Measurements from ENCODE around the gene TUFM. TPM values are rescaled to one million over a fixed set of nuclear protein-coding genes. Genes with fewer than 3 reads are reported as not detected.

The TUFM gene
- total RNA-seq, 1 donor from 2014 or later, result 92.5 TPM

DNA sequence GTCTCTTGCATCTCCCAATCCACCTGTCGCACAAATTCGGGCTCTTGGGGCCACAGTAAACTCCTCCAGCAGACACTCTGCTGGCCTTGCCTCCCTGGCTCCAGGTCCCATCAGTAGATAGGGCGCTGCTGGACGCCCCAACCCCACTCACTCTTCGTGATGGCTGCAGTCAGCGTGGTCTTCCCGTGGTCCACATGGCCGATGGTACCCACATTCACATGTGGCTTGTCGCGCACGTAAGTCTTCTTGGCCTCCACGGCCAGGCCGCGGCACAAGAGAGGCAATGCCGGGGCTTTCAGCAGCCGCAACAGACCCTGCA is 428 bp downstream of the TUFM start:
- Histone ChIP-seq H3K4me1 (peaks cover 13 to 19% of the 10 kb centered on the region in 2 donors), H3K4me3 (peak overlapping the region; percentile 75 to 99), H3K36me3 (peaks cover 30 to 34% of the 10 kb centered on the region in 2 donors), H3K27me3 (no peaks in the 10 kb centered on the region), H3K27ac (peak overlapping the region; percentile 89 to 90), H3K9me3 (no peaks in the 10 kb centered on the region)
- intact Hi-C loops (cut with DNase I), result loop anchor here (1.0 to 10.0 kb wide), 6 partner anchors 18 to 291 kb away; partner anchors contain the start of genes NFATC2IP, RABEP2, SGF29 and SH2B1
- TF ChIP-seq, protein P1, sequence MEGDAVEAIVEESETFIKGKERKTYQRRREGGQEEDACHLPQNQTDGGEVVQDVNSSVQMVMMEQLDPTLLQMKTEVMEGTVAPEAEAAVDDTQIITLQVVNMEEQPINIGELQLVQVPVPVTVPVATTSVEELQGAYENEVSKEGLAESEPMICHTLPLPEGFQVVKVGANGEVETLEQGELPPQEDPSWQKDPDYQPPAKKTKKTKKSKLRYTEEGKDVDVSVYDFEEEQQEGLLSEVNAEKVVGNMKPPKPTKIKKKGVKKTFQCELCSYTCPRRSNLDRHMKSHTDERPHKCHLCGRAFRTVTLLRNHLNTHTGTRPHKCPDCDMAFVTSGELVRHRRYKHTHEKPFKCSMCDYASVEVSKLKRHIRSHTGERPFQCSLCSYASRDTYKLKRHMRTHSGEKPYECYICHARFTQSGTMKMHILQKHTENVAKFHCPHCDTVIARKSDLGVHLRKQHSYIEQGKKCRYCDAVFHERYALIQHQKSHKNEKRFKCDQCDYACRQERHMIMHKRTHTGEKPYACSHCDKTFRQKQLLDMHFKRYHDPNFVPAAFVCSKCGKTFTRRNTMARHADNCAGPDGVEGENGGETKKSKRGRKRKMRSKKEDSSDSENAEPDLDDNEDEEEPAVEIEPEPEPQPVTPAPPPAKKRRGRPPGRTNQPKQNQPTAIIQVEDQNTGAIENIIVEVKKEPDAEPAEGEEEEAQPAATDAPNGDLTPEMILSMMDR (IDR thresholded peaks at IDR 0.05), result no peak
- no peak for DNase-seq (ENCODE audit: low spot score in 2 of 2)

DNA sequence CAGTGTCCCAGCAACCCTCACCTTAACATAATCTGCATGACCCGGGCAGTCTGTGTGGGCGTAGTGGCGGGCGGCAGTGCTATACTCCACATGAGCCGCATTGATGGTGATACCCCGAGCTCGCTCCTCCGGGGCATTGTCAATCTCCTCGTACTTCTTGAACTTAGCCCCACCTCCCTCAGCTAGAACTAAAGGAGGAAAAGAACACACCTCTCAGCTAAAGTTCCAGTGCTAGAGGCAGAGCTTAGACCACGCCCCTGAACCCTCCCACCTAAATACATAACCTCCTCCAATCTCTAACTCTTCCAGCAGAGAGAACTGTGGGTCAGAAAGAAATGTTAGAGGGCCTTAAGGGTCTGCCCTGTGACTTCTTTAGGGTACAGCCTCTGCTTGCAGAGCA is 855 bp downstream of the TUFM start:
- TF ChIP-seq, protein P1 (IDR thresholded peaks at IDR 0.05), result no peak
- H3K4me3 ChIP-seq, result peak overlapping the region; percentile 75 to 99
- no peaks in the 10 kb centered on the region for H3K27me3 ChIP-seq
- H3K36me3 ChIP-seq, result peaks cover 30 to 34% of the 10 kb centered on the region in 2 donors
- intact Hi-C loops (cut with DNase I), result loop anchor here (10.0 kb wide), 1 partner anchor 290 kb away; the partner anchor contains the start of gene SGF29
- peak overlapping the region; percentile 89 to 90 for H3K27ac ChIP-seq
- H3K9me3 ChIP-seq, result no peaks in the 10 kb centered on the region
- peaks cover 13 to 19% of the 10 kb centered on the region in 2 donors for H3K4me1 ChIP-seq
- DNase-seq (ENCODE audit: low spot score in 2 of 2), result no peak

DNA sequence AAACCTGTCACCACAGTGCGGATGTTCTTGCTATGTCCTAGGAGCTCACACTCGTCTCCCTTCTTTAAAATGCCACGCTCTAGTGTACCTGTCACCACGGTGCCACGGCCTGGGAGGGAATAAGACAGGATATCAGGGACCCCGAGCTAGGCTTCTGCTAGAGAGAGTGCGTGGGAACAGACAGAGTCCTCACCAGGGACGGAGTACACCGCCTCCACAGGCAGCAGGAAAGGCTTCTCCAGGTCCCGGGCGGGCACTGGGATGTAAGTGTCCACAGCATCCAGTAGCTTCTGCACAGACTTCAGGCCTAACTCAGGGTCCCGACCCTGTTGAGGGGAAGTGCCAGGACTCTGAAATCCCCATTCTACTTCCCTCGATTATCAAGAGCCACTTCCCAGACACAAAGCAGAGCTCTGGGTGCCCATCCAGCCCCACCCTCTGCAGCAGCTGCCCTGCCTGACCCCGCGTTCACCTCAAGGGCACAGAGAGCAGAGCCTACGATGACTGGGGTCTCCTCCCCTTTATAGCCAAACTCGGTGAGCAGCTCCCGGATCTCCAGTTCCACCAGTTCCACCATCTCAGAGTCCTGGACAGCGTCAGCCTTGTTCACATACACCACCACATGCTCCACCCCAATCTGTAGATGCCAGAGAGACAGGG is 1.8 kb downstream of the TUFM start:
- DNase-seq (ENCODE audit: low spot score in 2 of 2), result no peak
- Histone ChIP-seq H3K4me3 (peak overlapping the region in 1 of 2 donors; percentile 99), H3K27ac (no peak overlapping the region), H3K36me3 (peaks cover 30 to 34% of the 10 kb centered on the region in 2 donors), H3K27me3 (no peaks in the 10 kb centered on the region), H3K4me1 (peaks cover 13 to 19% of the 10 kb centered on the region in 2 donors), H3K9me3 (no peaks in the 10 kb centered on the region)
- TF ChIP-seq, protein P1 (IDR thresholded peaks at IDR 0.05), result no peak
- intact Hi-C loops (cut with DNase I), result loop anchor here (10.0 kb wide), 1 partner anchor 290 kb away; the partner anchor contains the start of gene SGF29

DNA sequence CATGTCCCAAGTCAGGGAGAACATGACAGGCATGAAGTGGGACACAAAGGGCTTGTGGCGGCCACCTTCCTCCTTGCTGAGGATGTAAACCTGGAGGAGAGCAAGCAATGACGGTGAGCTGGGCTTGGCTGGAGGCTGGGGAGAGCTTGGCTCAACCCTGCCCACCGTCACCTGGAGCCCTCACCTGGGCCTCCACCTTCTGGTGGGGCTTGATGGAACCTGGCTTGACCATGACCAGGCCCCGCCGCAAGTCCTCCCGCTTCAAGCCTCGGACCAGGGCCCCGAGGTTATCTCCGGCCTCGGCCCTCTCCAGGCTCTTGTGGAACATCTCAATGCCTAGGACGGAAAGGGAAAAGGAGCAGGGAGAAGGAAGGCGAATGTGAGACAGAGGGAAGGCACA is 2.4 kb downstream of the TUFM start:
- TF ChIP-seq, protein P1 (IDR thresholded peaks at IDR 0.05), result no peak
- peaks cover 13 to 19% of the 10 kb centered on the region in 2 donors for H3K4me1 ChIP-seq
- no peaks in the 10 kb centered on the region for H3K27me3 ChIP-seq
- H3K9me3 ChIP-seq, result no peaks in the 10 kb centered on the region
- intact Hi-C loops (cut with DNase I), result loop anchor here (10.0 kb wide), 1 partner anchor 289 kb away; the partner anchor contains the start of gene SGF29
- no peak for DNase-seq (ENCODE audit: low spot score in 2 of 2)
- no peak overlapping the region for H3K27ac ChIP-seq
- no peak overlapping the region for H3K4me3 ChIP-seq
- peaks cover 30 to 34% of the 10 kb centered on the region in 2 donors for H3K36me3 ChIP-seq

DNA sequence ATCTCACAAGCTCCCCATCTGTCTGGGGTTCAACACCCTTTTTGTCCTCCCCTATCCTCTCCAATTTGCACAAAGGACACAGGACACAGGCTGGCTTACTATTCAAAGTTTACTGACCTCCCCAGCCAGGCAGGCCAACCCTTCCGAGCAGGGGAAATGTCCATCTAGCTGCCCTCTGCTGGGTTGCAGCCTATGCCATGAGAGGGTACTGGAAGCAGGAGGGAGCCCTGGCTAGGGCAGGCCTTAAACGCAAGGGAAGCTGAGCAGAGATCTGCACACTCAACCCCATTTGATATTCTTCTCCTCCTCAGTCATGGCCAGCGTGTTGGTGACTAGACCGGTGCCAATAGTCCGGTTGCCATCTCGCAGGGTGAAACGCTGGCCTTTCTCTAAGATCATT is 3.5 kb downstream of the TUFM start:
- H3K9me3 ChIP-seq, result no peaks in the 10 kb centered on the region
- no peaks in the 10 kb centered on the region for H3K27me3 ChIP-seq
- no peak overlapping the region for H3K27ac ChIP-seq
- no peak for DNase-seq (ENCODE audit: low spot score in 2 of 2)
- intact Hi-C loops (cut with DNase I), result loop anchor here (10.0 kb wide), 1 partner anchor 288 kb away; the partner anchor contains the start of gene SGF29
- peaks cover 13 to 19% of the 10 kb centered on the region in 2 donors for H3K4me1 ChIP-seq
- peaks cover 31 to 35% of the 10 kb centered on the region in 2 donors for H3K36me3 ChIP-seq
- H3K4me3 ChIP-seq, result no peak overlapping the region
- TF ChIP-seq, protein P1 (IDR thresholded peaks at IDR 0.05), result no peak

All from ascending aorta (tissue), 2 donors.